Memory B cell (primary cell): ENCODE results near the gene GABRG3.

ENCODE experiments used
- ATAC-seq: fragments of 150-1000 bp; cut with Tn5 transposase; 2 replicates; pipeline ENCODE4 v1.10.0; 2021; ENCODE audit warnings: low read depth, mild to moderate bottlenecking, moderate library complexity
- DNase-seq, 2 donors: peaks; one replicate each; pipeline ENCODE4 v3.0.0; 2022; ENCODE audit warnings: low spot score in 2 of 2
- H3K27ac Mint-ChIP-seq: one replicate; pipeline ENCODE4 v1.8.0; 2022; ENCODE audit warnings: mild to moderate bottlenecking, moderate library complexity, mixed read lengths
- H3K27me3 Mint-ChIP-seq: one replicate; pipeline ENCODE4 v1.8.0; 2022; ENCODE audit warnings: mixed read lengths
- H3K36me3 Mint-ChIP-seq: one replicate; pipeline ENCODE4 v1.8.0; 2022; ENCODE audit warnings: mild to moderate bottlenecking, mixed read lengths
- H3K4me1 Mint-ChIP-seq: one replicate; pipeline ENCODE4 v1.8.0; 2022; ENCODE audit warnings: mixed read lengths
- H3K4me3 Mint-ChIP-seq: one replicate; pipeline ENCODE4 v1.8.0; 2022; ENCODE audit warnings: mild to moderate bottlenecking, moderate library complexity, mixed read lengths
- H3K9me3 Mint-ChIP-seq: one replicate; pipeline ENCODE4 v1.8.0; 2022; ENCODE audit warnings: mixed read lengths

The GABRG3 gene

DNA sequence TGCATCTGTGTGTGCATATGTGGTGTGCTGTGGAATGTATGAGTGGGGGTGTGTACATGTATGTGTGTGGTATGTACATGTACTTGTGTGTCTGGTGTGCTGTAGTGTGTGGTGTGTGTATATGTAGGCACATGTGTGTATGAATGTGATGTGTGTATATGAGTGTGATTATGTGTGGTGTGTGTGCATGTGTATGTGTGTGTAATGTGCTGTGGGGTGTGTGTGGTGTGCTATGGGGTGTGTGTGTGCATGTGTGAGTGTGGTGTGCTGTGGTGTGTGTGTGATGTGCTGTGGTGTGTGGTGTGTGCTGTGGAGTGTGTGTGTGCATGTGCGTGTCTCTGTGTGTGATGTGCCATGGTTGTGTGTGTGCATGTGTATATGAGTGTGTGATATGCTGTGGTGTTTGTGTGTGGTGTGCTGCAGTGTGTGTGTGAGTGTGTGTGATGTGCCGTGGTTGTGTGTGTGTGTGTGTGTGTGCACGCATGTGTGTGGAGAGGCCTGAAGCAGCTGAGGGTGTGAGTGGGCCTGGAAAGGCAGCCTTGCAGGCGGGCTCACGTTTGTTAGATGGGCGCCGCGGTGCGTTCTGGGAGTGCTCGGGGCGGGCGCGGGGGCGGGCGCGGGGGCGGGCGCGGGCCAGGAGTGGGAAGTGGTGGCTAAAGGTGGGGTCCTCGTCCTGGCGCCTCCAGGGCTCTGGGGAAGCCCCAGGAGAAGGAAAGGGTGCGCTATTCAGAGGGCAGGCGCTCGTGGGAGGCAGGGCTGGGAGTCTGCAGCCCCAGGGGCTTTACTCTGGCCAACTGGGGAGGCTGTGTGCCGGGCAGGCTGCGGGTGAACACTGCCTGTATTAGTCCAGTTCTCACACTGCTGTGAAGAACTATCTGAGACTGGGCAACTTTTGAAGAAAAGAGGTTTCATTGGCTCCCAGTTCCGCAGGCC lies 116.9 kb downstream of the GABRG3 start:
- no peaks in the 10 kb centered on the region for H3K36me3 Mint-ChIP-seq
- peaks cover 1% of the 10 kb centered on the region for H3K9me3 Mint-ChIP-seq
- H3K27me3 Mint-ChIP-seq, result no peaks in the 10 kb centered on the region
- ATAC-seq (no peak), DNase-seq (no peak)
- H3K4me3 Mint-ChIP-seq, result no peak overlapping the region
- no peaks in the 10 kb centered on the region for H3K4me1 Mint-ChIP-seq
- no peak overlapping the region for H3K27ac Mint-ChIP-seq

GRCh38 chr15:27088584-27089232 lies 117.7 kb downstream of the GABRG3 start:
- DNase-seq (no peak), ATAC-seq (no peak)
- Mint-ChIP-seq H3K9me3 (peaks cover 1% of the 10 kb centered on the region), H3K27me3 (no peaks in the 10 kb centered on the region), H3K4me3 (no peak overlapping the region), H3K4me1 (no peaks in the 10 kb centered on the region), H3K36me3 (no peaks in the 10 kb centered on the region), H3K27ac (no peak overlapping the region)

DNA sequence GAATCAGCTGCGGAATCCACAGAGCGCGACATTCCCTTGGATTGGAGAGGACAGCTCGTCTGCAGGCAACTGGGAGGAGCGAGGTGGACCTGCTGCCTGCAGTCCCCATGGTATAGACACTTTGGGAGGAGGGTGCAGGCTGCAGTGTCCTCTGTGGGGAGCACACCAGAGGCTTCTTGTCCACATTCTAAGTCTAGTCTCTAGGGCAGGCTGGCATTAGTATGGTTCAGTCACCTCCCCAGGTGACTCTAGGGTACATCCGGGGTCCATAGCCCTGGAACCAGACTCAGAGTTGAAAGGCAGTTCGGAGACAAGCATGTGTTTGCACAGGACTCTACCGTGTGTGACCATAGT lies 118.2 kb downstream of the GABRG3 start:
- Mint-ChIP-seq H3K36me3 (no peaks in the 10 kb centered on the region), H3K9me3 (peaks cover 1% of the 10 kb centered on the region), H3K4me3 (no peak overlapping the region), H3K27ac (no peak overlapping the region), H3K4me1 (no peaks in the 10 kb centered on the region), H3K27me3 (no peaks in the 10 kb centered on the region)
- DNase-seq (no peak), ATAC-seq (no peak)

- Mint-ChIP-seq H3K27me3 (no peaks in the 10 kb centered on the region), H3K36me3 (no peaks in the 10 kb centered on the region), H3K4me3 (no peak overlapping the region), H3K27ac (no peak overlapping the region), H3K9me3 (peaks cover 1% of the 10 kb centered on the region), H3K4me1 (no peaks in the 10 kb centered on the region)
- no peak for ATAC-seq
- no peak for DNase-seq
Observed at GRCh38 chr15:27089676-27090075, 118.7 kb downstream of the GABRG3 start.

DNA sequence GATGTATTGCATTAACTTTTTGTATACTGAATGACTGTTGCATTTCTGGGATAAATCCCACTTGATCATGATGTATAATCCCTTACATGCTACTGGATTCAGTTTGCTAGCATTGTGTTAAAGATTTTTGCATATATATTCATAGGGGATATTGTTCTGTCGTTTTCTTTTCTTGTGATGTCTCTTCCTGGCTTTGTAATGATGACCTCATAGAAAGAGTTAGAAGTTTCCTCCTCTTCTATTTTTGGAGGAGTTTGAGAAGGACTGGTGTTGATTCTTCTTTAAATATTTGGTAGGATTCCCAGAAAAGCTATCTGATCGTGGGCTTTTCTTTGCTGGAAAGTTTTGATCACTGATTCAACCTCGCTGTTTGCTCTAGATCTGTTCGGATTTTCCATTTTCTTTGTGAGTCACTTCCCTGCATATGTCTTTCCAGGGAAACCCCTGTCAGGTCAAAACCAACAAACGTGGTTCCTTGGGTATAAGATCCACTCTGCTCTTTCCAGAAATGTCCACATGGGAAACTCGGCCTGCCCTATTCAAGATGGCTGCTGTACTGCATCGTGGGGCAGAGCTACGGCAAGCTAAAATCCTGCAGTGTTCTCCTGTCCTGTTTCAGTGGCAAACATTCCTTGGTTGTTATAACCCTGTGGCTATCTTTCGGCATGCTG lies 120.4 kb downstream of the GABRG3 start:
- no peak overlapping the region for H3K27ac Mint-ChIP-seq
- H3K27me3 Mint-ChIP-seq, result no peaks in the 10 kb centered on the region
- DNase-seq, result no peak
- ATAC-seq, result no peak
- no peaks in the 10 kb centered on the region for H3K4me1 Mint-ChIP-seq
- H3K36me3 Mint-ChIP-seq, result no peaks in the 10 kb centered on the region
- peaks cover 3% of the 10 kb centered on the region for H3K9me3 Mint-ChIP-seq
- no peak overlapping the region for H3K4me3 Mint-ChIP-seq

DNA sequence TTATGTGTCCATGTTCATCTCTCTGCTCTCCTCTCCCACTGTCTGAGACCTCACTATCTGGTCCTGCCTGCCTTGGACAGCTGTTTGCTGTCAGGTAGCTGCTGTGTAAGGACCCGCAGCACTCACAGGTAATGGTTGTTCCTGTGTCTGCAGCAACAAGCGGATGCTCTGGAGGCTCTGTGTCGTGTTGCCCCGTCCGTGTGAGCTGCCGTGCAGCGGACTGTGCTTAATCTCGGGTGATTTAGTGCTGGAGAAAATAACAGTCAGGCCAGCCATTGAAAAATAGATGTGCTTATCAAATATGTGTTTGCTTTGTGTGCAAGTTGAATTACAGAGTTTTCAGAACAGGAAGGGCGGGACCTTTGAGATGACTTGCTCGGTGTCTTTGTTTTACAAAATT lies 121.4 kb downstream of the GABRG3 start:
- H3K9me3 Mint-ChIP-seq, result peaks cover 3% of the 10 kb centered on the region
- H3K27me3 Mint-ChIP-seq, result no peaks in the 10 kb centered on the region
- H3K27ac Mint-ChIP-seq, result no peak overlapping the region

GRCh38 chr15:27094235-27094634 lies 123.3 kb downstream of the GABRG3 start:
- Mint-ChIP-seq H3K27me3 (no peaks in the 10 kb centered on the region), H3K27ac (no peak overlapping the region), H3K4me3 (no peak overlapping the region), H3K9me3 (peaks cover 3% of the 10 kb centered on the region), H3K36me3 (no peaks in the 10 kb centered on the region), H3K4me1 (no peaks in the 10 kb centered on the region)
- ATAC-seq, result no peak
- DNase-seq, result no peak

More for the DNA sequence above, 121.4 kb downstream of the GABRG3 start:
- no peaks in the 10 kb centered on the region for H3K4me1 Mint-ChIP-seq
- no peak overlapping the region for H3K4me3 Mint-ChIP-seq
- DNase-seq (no peak), ATAC-seq (no peak)
- no peaks in the 10 kb centered on the region for H3K36me3 Mint-ChIP-seq

GRCh38 chr15:27095886-27096624 lies 125.1 kb downstream of the GABRG3 start:
- peaks cover 2% of the 10 kb centered on the region for H3K9me3 Mint-ChIP-seq
- no peaks in the 10 kb centered on the region for H3K4me1 Mint-ChIP-seq
- H3K27me3 Mint-ChIP-seq, result no peaks in the 10 kb centered on the region
- ATAC-seq (no peak), DNase-seq (no peak)
- no peak overlapping the region for H3K4me3 Mint-ChIP-seq
- no peak overlapping the region for H3K27ac Mint-ChIP-seq
- no peaks in the 10 kb centered on the region for H3K36me3 Mint-ChIP-seq

- Mint-ChIP-seq H3K27me3 (no peaks in the 10 kb centered on the region), H3K4me3 (no peak overlapping the region), H3K4me1 (no peaks in the 10 kb centered on the region), H3K9me3 (peaks cover 3% of the 10 kb centered on the region), H3K36me3 (no peaks in the 10 kb centered on the region), H3K27ac (no peak overlapping the region)
- DNase-seq, result no peak
- ATAC-seq, result no peak
Observed at GRCh38 chr15:27097506-27097905, 126.5 kb downstream of the GABRG3 start.

GRCh38 chr15:27101982-27102381 lies 131.0 kb downstream of the GABRG3 start:
- Mint-ChIP-seq H3K4me1 (no peaks in the 10 kb centered on the region), H3K36me3 (no peaks in the 10 kb centered on the region), H3K4me3 (no peak overlapping the region), H3K9me3 (peaks cover 5% of the 10 kb centered on the region), H3K27me3 (no peaks in the 10 kb centered on the region), H3K27ac (no peak overlapping the region)
- no peak for DNase-seq
- no peak for ATAC-seq

DNA sequence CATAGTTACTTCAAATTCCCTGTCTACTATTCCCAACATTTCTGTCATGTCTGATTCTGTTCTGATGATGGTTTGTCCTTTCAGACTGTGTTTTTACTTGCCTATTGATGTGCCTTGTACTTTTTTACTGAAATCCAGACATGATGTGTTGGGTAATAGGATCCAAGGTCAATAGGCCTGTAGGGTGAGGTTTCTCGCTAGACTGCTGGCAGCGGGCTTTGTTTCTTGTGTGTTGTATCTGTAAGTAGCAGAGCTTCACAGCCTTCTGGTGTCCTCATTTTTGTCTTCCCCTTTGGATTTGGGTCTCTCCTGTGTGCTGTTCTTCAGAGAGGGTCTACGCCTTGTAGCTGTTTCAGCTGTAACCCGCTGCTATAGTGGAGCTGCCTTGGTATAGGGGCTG lies 140.3 kb downstream of the GABRG3 start:
- Mint-ChIP-seq H3K4me1 (no peaks in the 10 kb centered on the region), H3K9me3 (peaks cover 2% of the 10 kb centered on the region), H3K27ac (no peak overlapping the region), H3K27me3 (no peaks in the 10 kb centered on the region), H3K4me3 (no peak overlapping the region), H3K36me3 (no peaks in the 10 kb centered on the region)
- DNase-seq (no peak), ATAC-seq (no peak)

DNA sequence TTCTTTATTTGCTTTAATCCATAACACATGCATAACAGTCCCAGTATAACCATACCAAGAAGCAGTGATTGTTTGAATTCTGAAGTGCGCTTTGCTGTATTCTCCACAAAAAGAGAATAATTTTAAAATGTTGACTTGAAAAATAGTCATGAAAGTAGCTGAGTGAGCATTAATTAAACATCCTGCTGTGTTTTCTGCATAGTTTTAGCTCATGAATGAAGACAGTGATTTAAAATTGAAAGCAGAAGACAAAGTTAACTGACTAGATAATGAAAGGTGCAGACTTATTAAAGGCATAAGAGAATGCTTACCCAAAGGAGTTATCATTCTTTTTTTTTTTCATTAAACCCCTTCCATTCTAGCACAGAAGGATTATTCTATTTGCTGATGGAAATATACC lies 143.5 kb downstream of the GABRG3 start:
- Mint-ChIP-seq H3K27ac (no peak overlapping the region), H3K4me3 (no peak overlapping the region), H3K9me3 (peaks cover 3% of the 10 kb centered on the region), H3K4me1 (no peaks in the 10 kb centered on the region), H3K27me3 (no peaks in the 10 kb centered on the region), H3K36me3 (no peaks in the 10 kb centered on the region)
- no peak for DNase-seq
- no peak for ATAC-seq

DNA sequence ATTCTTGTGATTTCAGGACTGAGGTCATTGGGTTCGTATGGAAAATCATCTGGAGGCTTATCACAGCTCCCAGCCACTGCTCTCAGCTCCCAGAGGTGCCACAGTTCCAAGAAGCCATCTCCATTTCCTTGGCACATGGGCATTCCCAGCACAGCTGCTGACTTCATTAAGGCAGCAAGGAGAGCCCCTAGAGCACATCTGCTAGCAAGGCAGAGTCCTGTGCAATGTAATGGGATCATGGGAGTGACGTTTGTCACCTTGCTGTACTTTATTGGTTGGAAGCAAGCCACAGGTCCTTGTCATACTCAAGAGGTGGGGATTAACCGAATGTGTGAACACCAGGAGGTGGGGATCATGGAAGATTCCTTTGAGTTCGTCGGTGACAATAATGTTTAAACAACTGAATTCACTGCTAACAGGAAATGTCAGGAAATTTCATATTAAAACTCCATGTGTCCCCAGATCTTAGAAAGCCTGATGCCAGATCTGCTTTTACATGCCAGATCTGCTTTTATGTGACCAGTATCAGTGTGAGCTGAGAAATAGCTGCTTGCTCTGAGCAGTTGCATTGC lies 148.8 kb downstream of the GABRG3 start:
- H3K4me3 Mint-ChIP-seq, result no peak overlapping the region
- DNase-seq (no peak), ATAC-seq (no peak)
- H3K9me3 Mint-ChIP-seq, result peaks cover 3% of the 10 kb centered on the region
- H3K4me1 Mint-ChIP-seq, result no peaks in the 10 kb centered on the region
- no peak overlapping the region for H3K27ac Mint-ChIP-seq
- no peaks in the 10 kb centered on the region for H3K36me3 Mint-ChIP-seq
- H3K27me3 Mint-ChIP-seq, result no peaks in the 10 kb centered on the region
